ENCODE results near the gene SMARCAL1.

The SMARCAL1 gene

DNA sequence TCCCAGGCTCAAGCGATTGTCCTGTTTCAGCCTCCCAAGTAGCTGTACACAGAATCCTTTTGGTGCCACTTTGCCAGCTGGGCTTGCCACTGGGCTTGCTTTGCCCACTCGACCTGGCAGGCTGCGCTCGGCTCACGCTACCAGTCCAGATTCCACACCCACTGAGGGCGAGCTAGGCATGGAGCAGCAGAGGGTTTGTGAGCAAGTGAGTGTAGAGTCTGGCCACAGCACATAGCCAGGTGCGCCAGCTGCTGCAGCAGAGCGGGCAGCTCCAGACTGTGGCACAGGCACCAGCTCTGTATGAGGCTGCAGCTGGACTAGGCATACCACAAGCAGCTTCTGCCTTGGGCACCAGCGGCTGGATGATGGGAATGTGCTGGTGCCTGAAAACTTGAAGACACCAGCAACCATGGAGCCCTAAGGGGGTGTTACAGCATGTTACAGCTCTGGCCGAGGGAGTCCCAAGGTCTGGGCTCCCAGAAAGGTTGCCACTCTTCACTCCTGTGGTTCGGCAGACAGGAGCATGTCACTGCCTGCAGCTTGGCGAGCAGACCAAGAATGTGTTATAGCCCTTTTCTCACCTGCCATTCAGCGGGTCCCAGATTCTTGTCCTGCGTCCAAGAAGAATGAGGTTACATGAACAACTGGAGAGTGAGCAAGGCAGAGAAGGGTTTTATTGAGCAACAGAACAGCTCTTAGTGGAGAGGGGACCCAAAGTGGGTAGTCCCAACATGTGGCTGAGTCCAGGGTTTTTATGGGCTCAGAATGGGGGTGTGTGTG, 12.9 kb downstream of the SMARCAL1 start:
- Histone ChIP-seq H3K36me3 (peaks cover 97% of the 10 kb centered on the region), H3K4me1 (no peaks in the 10 kb centered on the region; the same call in 1 of the 2 replicates), H3K4me2 (no peak overlapping the region), H3K4me3 (peak overlapping the region; percentile 22; the same call in 1 of the 2 replicates), H3K9me3 (peaks cover 31% of the 10 kb centered on the region), H3K27ac (no peak overlapping the region), H3K9ac (no peak overlapping the region), H4K20me1 (no peaks in the 10 kb centered on the region), H3K27me3 (no peaks in the 10 kb centered on the region)
- TF ChIP-seq Cebpa-rat (IDR thresholded peaks at IDR 0.05), result no peak

DNA sequence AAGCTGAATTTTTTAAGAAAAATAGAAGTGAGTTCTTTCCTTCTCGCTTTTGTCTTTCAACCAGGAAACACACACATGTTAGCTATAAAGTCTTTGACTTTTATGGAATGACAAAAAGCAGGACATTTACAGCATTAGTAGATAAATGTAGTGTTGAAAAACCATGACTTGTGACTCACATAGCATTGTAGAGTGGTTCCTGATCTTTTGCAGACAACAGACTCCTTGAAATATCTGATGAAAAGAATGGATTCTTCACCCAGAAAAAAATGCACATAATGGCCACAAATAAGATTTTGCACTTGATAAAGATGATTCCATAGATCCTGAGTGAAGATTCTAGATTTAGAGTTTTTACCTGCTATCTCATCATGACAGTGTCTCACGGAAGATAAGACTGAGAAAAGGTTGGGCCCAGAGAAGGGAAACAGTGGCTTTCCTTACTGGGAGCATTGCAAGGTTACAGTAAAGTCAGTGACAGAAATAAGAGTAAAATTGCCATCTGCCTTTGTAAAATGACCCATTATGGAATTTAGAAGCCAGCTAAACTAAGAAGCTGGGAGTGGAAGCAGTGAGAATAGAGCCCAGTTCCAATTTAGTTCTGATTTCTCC, 14.0 kb downstream of the SMARCAL1 start:
- Histone ChIP-seq H3K9me3 (peaks cover 31% of the 10 kb centered on the region), H3K4me1 (no peaks in the 10 kb centered on the region; the same call in 1 of the 2 replicates), H3K36me3 (peaks cover 97% of the 10 kb centered on the region), H3K9ac (no peak overlapping the region), H3K4me2 (no peak overlapping the region), H3K4me3 (no peak overlapping the region), H3K27me3 (no peaks in the 10 kb centered on the region), H3K27ac (no peak overlapping the region), H4K20me1 (no peaks in the 10 kb centered on the region)
- TF ChIP-seq Cebpa-rat (IDR thresholded peaks at IDR 0.05), result no peak

DNA sequence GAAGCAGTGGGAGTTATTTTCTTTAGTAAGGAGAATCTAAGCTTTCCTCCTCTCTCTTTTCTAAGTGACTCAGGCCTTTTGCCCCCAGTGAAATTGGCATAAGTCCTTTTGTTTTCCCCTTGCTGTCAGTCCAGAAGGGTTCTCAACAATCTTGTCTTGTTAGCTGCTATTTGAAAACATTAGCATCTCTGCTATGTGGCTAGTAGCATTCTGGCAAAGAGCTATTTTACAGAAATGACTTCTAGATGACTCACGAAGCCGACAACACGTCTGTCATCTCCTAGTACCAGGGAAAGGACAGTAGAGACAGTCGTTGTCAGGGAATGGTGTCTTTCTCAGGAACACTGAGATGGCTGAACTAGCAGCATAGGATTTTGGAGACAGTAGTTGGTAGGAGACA, 14.7 kb downstream of the SMARCAL1 start:
- Histone ChIP-seq H4K20me1 (no peaks in the 10 kb centered on the region), H3K9ac (no peak overlapping the region), H3K4me1 (no peaks in the 10 kb centered on the region; the same call in 1 of the 2 replicates), H3K9me3 (peaks cover 31% of the 10 kb centered on the region), H3K4me3 (no peak overlapping the region), H3K27me3 (no peaks in the 10 kb centered on the region), H3K27ac (no peak overlapping the region), H3K4me2 (no peak overlapping the region), H3K36me3 (peaks cover 97% of the 10 kb centered on the region)
- no peak for TF ChIP-seq Cebpa-rat (IDR thresholded peaks at IDR 0.05)

DNA sequence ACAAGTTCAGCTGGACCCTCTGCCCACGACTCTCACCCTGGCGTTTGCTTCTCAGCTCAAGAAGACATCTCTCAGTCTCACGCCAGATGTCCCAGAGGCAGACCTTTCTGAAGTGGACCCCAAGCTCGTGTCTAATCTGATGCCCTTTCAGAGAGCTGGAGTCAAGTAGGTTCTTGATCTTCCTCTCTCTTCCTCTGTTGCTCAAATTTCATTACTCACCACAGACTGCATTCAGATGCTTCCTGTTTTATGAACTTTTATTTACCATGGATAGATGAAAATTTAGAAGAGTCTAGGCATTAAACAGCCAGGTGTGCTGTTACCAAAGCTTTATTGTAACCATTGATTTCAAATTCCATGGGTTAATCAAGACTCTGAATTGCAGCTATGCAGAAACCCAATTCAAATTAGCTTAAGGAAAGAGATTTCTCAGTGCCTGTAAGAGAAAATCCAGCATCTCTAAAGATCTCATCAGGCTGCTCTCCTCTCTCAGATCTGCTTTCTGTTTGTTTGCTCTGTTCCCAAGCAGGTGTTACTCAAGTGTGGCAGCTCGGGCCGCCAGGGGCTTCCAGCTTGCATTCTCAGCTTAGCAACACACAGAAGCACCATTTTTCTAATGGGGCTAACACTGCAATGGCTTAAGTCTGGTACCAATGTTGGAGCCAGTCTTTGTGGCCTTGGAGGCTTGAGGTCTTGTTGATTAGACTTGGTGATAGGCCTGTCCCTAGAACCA, 16.5 kb downstream of the SMARCAL1 start:
- Histone ChIP-seq H3K27ac (no peak overlapping the region), H3K27me3 (no peaks in the 10 kb centered on the region), H3K4me2 (no peak overlapping the region), H3K9me3 (peaks cover 23% of the 10 kb centered on the region), H3K4me1 (no peaks in the 10 kb centered on the region; the same call in 1 of the 2 replicates), H3K4me3 (no peak overlapping the region), H3K9ac (no peak overlapping the region), H4K20me1 (no peaks in the 10 kb centered on the region), H3K36me3 (peaks cover 97% of the 10 kb centered on the region)
- no peak for TF ChIP-seq Cebpa-rat (IDR thresholded peaks at IDR 0.05)

DNA sequence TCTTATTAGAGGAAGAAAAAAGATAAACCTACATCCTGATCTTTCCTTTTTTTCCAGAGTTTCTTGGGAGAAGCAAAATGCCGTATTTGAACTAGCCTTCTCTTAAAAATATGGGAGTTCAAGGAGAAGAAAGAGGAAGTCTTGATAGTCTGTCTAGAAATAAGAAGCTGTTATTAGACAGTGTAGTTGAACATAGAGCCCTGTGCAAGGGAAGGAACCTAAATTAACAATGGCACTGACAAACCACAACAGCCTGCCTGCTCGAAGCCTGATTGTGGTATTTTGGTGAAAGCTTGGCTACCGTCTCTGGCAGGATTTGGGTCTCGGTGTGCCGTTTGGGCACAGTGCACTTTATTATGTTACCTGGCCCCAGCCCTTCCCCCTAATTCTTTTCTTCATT, 17.1 kb downstream of the SMARCAL1 start:
- Histone ChIP-seq H3K36me3 (peaks cover 97% of the 10 kb centered on the region), H3K9ac (no peak overlapping the region), H4K20me1 (no peaks in the 10 kb centered on the region), H3K27ac (no peak overlapping the region), H3K4me3 (no peak overlapping the region), H3K9me3 (peaks cover 16% of the 10 kb centered on the region), H3K27me3 (no peaks in the 10 kb centered on the region), H3K4me2 (no peak overlapping the region), H3K4me1 (no peaks in the 10 kb centered on the region; the same call in 1 of the 2 replicates)
- no peak for TF ChIP-seq Cebpa-rat (IDR thresholded peaks at IDR 0.05)

DNA sequence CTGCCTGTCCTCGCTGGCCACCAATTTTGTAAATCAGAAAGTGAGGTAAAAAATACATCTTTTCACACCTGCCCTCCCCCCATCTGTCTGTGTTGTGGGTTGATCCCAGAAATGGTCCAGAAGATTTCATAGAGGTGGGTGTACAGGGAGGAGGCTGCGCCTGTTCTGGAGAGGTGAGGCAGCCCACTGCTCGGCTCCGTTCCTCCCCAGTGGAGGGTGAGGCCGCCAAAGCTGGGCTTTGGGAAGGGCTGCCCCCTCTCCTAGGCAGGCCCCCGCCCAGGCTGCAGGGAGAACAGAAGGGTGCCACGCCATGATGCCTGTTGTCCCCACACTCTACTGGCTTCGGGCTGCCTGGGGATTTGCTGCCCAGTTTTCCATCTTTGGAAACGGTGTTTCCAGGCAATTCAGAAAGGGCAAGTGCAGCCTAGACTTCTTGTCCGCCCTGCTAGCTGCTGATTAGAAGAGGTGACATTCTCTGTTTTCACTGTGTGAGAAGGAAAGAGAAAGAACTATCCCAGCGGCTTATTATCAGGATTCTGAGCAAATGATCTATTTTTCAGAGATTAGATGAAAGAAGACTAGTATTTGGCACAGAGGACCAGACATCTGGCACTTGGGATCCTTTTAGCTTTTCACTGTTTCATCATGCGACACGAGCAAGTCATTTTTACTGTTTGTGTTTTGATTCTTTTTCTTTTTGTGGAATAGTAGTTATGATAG, 18.7 kb downstream of the SMARCAL1 start:
- no peaks in the 10 kb centered on the region; the same call in 1 of the 2 replicates for H3K4me1 ChIP-seq
- no peak overlapping the region for H3K27ac ChIP-seq
- TF ChIP-seq Cebpa-rat (IDR thresholded peaks at IDR 0.05), result no peak
- H3K4me2 ChIP-seq, result no peak overlapping the region
- H3K27me3 ChIP-seq, result no peaks in the 10 kb centered on the region
- no peaks in the 10 kb centered on the region for H4K20me1 ChIP-seq
- peaks cover 97% of the 10 kb centered on the region for H3K36me3 ChIP-seq
- H3K4me3 ChIP-seq, result no peak overlapping the region
- no peak overlapping the region for H3K9ac ChIP-seq
- H3K9me3 ChIP-seq, result peaks cover under 1% of the 10 kb centered on the region

DNA sequence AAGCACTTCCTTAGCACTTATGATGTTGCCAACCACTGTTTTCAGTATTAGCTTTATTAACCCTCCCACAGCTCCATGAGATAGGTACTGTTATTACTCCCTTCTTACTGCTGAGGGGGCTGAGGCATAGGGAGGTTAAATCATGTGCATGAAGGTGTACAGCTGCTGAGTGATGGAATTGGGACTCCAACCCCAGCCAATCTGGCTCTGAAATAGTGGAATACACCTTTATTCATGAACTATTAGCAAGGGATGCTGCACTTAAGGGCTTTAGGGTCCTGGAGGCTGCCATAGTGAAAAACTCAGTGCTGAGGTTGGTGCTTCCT, 19.2 kb downstream of the SMARCAL1 start:
- no peaks in the 10 kb centered on the region for H4K20me1 ChIP-seq
- no peaks in the 10 kb centered on the region for H3K27me3 ChIP-seq
- H3K36me3 ChIP-seq, result peaks cover 97% of the 10 kb centered on the region

DNA sequence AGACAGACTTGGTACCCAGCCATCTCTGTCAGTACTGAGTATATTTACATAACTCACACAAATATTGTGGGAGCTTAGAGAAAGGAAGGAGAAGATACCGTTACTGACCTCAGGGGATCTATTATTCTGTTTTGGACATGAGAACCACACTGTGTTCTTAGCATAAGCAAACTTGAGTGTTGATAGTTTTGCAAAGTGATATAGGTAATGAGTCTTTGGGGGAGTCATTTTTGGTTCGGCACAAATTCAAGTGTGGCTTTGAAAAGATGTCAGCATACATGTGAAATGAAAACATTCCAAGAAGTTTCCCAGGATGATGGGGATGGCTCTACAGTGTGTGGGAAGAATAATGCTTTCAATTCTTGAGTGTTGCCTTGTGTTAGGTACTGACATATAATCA, 24.1 kb downstream of the SMARCAL1 start:
- H3K36me3 ChIP-seq, result peaks cover 93% of the 10 kb centered on the region
- H3K9ac ChIP-seq, result no peak overlapping the region

More for the DNA sequence above, 19.2 kb downstream of the SMARCAL1 start:
- no peak overlapping the region for H3K27ac ChIP-seq
- no peaks in the 10 kb centered on the region for H3K9me3 ChIP-seq
- H3K4me2 ChIP-seq, result no peak overlapping the region
- no peak for TF ChIP-seq Cebpa-rat (IDR thresholded peaks at IDR 0.05)
- no peaks in the 10 kb centered on the region; the same call in 1 of the 2 replicates for H3K4me1 ChIP-seq
- no peak overlapping the region for H3K4me3 ChIP-seq
- no peak overlapping the region for H3K9ac ChIP-seq

DNA sequence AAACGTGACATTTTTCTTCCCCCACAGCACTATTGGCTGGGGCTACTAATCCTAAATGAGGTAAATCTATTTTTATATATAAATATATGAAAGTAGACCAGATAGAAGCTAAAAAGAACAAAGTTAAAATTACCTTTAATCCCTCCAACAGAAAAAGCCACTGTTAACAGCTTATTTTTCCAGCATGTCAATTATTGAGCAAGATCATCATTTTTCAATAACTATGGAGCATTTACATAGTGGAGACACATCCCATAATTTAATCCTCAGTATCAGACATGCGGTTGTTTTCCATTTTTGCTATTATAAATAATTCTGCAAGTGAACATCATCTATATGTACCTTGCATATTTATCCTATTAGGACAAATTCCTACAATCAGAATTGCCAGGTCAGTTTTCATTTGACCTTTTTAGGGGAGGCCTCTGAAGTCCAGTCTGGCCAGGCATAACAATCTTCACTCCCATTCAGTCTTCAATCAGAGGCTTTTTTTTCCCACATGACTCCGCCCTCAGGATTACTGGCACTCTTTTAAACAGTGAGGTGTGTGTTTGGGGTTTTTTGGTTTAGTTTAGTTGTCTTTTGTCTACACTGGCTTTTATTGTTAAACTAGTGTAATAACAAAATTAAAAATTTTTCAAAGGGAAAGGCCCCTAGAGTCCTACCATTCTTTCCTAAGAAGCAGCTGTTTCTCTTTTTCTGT, 29.2 kb downstream of the SMARCAL1 start:
- TF ChIP-seq Cebpa-rat (IDR thresholded peaks at IDR 0.05), result no peak
- no peak overlapping the region for H3K9ac ChIP-seq
- H3K4me3 ChIP-seq, result no peak overlapping the region
- no peak overlapping the region for H3K4me2 ChIP-seq
- H3K36me3 ChIP-seq, result peaks cover 81% of the 10 kb centered on the region
- no peak overlapping the region for H3K27ac ChIP-seq
- H4K20me1 ChIP-seq, result no peaks in the 10 kb centered on the region
- no peaks in the 10 kb centered on the region for H3K4me1 ChIP-seq
- H3K9me3 ChIP-seq, result no peaks in the 10 kb centered on the region
- H3K27me3 ChIP-seq, result no peaks in the 10 kb centered on the region

More for the DNA sequence above, 24.1 kb downstream of the SMARCAL1 start:
- Histone ChIP-seq H4K20me1 (no peaks in the 10 kb centered on the region), H3K27ac (no peak overlapping the region), H3K9me3 (no peaks in the 10 kb centered on the region), H3K4me3 (no peak overlapping the region), H3K4me1 (no peaks in the 10 kb centered on the region), H3K27me3 (no peaks in the 10 kb centered on the region), H3K4me2 (no peak overlapping the region)
- no peak for TF ChIP-seq Cebpa-rat (IDR thresholded peaks at IDR 0.05)
